HG03139 (cell line): Measurements from ENCODE around the gene SENP8.
A peak's percentile ranks its signal among the peaks of the same experiment; 100 is the strongest.
"Not testable (repeated sequence)": the region's sequence is repeated elsewhere in the genome, so short reads cannot be mapped to it uniquely, and the experiment has no call there.

ENCODE experiments used
- ATAC-seq: cut with Tn5 transposase; IDR thresholded peaks from one replicate; pipeline ENCODE4 v1.9.1; 2021; ENCODE audit not compliant: unreplicated experiment

Gene SENP8

DNA sequence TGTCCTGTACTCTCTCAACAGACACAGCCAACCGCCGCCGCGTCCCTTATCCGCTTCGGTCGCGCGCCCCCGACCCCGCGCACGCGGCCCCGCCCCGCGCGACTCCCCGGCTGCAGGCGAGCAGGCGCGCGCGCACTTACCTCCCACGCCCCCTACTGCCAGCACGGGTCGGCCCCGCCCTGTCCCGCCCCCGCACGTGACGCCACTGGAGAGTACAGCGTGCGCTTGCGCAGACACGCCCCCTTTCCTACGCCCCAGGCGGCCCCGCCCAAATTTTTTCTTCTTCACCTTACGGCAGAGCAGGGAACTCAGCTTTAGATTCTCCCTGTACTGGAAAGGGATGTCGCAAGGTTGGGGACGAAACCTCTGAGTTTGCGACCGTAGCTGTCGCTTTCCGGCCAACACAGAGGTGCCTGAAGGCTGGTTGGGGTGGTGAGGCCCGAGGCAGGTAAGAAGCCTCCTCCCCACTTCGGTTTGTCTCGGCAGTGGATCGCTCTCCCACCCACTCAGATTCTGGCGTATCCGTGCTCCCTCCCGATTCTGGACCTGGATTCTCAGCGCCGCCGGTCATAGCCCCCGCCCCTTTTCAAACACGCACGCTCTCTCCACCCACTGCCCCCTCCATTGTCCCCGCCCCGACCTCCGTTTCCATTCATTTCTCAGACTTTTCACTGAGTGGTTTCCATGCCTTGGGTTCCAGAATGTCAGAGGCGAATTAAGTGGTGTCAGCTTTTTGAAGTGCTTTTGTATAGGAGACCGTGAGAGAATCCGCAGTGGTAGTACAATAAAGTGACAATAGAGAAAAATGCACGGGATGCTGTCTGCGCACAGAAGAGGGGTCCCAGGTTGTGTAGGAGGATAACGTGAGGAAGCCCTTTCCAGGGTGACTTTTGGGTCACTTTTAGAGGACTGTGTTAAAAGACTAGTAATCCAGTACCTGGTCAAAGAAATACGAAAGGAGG, at the start of gene SENP8, which contains the start of gene MYO9A:
TSS of gene SENP8 (plus strand) at position 387 of the 962 bp plus-strand sequence. CDS start 21,221 bp downstream, outside the sequence.
TSS of gene MYO9A (minus strand) at position 134 of the 962 bp plus-strand sequence. CDS start 71,587 bp downstream, outside the sequence.
- ATAC-seq = peak; percentile 65

DNA sequence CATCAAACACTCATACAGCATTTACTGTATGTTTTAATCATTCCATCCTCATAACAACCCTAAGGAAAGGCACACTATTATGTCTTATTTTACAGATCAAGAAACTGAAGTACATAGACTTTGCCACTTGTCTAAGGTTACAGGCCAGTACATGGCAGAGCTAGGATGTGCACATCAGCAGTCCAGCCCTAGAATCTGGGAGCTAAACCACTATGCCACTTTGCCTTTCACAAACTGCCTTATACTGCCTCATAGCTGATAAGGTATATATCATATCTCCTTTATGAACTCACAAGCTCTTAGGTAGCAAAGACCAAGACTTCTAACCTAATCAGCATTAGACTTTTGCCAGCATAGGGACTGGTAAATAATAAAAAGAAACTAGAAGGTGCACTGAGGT, 49.3 kb upstream of the SENP8 start:
- ATAC-seq = no peak

DNA sequence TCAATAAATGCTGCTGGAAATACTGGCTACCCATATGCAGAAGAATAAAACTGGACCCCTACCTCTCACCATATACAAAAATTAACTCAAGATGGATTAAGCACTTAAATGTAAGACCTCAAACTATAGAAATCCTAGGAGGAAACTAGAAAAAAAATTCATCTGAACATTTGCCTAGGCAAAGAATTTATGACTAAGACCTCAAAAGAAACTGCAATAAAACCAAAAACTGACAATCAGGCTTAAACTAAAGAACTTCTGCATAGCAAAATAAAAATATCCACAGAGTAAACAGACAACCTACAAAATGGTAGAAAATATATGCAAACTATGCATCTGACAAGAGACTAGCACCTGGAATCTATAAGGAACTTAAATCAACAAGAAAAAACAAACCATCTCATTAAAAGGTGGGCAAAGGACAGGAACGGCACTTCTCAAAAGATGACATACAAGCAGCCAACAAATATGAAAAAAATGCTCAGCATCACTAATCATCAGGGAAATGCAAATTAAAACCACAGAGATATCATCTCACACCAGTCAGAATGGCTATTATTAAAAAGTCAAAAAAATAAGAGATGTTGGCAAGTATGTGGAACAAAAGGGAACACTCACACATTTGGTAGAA, 47.3 kb upstream of the SENP8 start:
- ATAC-seq = no peak

DNA sequence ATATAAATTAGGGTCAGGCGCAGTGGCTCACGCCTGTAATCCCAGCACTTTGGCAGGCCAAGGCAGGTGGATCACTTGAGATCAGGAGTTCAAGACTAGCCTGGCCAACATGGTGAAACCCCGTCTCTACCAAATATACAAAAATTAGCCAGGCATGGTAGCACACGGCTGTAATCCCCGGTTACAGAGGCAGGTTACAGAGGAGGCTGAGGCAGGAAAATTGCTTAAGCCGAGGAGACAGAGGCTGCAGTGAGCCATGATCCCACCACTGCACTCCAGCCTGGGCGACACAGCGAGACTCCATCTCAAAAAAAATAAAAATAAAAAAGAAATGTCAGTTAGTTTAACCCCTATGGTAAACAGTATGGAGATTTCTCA, 46.8 kb upstream of the SENP8 start:
- ATAC-seq = not testable (repeated sequence)

DNA sequence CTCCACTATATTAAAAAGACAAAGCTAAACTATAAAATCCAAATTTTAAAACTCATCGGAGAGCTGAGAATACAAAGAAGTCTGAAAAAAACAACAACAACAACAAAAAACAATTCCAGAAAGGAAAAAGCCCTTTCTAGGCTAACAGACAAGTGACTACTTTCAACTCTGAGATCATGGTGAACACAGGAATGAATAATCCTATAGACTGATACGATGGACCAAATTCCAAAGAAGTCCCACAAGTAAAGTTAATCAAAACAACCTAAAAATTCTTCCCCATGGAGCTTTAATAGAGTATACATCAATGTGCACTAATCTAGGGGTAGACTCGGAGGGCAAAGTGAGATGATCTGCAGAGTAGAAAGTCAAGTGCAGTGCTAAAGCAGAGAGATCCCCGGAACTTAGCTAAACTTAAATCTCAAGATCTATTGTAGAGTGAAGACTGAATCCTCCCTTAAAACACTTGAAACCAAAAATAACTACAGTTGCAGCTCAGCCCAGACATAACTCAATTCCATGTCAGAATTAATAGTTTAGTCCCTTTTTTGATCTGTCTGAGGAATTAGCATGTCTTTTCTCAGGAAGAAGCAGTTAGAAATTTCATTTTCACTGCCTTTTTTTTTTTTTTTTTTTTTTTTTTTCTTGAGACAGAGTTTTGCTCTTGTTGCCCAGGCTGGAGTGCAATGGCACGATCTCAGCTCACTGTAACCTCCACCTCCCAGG, 43.7 kb upstream of the SENP8 start:
- no peak for ATAC-seq

DNA sequence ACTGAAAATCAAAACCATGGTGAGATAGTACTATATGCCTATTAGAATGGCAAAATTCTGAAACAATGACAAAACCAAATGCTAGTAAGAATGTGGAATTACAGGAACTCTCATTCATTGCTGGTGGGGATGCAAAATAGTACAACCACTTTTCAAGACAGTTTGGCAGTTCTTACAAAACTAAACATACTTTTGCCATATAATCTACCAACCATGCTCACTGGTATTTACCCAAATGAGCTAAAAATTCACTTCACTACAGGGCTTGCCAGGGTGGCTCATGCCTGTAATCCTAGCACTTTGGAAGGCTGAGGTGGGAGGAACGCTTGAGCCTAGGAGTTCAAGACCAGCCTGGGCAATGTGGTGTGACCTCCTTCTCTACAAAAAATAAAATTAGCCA, 40.3 kb upstream of the SENP8 start:
- no peak for ATAC-seq

DNA sequence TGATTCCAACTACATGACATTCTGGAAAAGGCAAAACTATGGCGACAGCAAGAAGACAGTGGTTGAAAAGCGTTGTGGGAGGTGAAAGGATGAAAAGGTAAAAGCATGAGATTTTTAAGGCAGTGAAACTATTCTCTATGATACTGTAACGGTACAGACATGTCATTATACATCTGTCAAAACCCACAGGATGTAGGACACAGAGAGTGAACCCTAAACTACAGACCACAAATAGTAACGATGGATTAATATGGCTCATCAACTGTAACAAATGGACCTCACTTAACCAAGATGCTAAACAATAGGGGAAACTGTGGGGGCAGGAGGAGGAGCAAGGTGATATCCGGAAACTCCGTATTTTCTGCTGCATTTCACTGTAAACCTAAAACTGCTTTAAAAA, 39.3 kb upstream of the SENP8 start:
- no peak for ATAC-seq

DNA sequence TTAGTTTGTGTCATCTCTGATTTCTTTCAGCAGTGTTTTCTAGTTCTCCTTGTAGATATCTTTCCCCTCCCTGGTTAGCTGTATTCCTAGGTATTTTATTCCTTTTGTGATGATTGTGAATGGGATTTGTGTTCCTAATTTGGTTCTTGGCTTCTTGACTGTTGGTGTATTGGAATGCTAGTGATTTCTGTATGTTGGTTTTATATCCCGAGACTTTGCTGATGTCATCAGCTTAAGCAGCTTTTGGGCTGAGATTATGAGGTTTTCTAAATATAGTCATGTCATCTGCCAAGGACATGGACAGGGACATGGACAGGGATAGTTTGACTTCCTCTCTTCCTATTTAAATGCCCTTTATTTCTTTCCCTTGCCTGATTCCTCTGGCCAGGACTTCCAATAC, 36.0 kb upstream of the SENP8 start:
- ATAC-seq = no peak

DNA sequence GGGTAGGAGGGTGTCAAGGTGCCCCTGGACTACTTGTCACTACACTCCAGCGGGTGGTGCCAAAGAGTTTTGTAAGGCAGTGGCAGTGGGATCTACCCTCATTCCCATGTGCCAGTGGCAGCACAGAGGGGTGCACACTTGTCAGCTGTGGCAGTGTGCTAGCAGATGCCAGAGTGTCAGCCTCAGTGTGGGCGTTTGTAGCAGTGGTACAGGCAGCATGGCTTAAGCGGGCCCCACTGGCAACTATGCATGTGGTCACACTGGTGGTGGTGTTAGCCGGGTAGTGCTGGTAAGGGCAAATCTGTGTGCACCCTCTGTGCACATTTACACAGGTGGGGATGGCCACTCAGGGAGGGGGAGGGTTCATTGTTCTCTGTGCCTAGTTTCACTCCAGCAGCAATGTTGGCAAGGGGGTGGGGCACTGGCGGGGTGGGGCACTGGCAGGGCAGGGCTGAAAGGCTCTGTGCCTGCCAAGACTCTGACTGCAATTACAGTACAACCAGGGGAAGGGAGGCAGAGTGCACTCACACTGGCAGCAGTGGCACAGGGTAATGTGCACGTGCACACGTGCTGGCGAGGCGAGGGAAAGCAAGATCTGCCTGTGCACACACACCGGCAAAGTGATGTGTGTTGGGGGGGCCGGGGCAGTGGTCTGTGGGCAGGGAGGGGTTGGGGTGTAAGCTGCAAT, 32.0 kb upstream of the SENP8 start:
- no peak for ATAC-seq

DNA sequence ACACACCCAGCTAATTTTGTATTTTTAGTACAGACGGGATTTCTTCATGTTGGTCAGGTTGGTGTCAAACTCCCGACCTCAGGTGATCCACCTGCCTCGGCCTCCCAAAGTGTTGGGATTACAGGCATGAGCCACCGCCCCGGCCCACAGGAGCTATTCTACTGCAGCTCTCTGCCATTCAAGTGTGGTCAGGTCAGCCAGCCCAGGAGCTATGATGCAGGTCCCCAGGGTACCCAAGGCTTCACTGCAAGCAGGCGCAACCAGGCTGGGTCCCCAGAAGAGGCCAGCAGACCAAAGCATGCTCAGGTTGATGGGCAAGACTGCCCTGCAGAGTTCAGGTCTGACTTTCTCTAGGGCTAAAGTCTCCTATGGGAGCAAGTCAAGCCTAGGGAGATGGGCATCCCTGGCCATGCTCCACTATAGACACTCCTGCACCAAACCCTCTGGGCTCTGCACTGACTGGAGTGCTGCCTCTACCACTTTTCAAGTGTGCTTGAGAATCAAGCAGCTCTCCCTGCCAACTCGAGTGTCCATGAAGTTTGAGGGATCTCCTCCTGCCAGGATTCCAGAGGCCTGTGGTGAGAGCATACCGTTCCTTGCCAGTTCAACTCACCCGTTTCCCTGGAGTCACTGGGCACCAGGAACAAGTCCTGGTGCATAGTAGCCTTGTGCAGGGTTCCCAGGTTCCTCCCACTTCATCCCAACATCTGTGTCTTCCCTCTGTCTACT, 31.1 kb upstream of the SENP8 start:
- ATAC-seq = no peak

DNA sequence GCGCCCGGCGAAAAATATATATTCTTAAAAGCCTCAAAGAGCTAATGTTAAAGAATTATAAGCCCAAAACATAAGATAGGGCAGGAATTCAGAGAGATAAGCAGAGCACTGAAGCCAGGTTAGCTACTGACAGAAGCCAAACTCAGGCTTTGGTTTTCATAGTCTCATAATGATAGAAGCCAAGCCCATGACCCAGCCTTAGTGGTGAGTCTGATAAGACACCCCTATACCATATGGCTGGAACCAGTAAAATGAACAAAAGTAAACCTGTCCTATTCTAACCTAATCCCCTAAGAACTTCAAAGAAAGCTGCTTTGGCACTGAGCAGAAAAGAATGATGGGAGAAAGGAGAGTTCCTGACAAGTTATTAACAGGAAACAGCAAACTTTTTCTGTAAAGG, 26.2 kb upstream of the SENP8 start:
- ATAC-seq = no peak

DNA sequence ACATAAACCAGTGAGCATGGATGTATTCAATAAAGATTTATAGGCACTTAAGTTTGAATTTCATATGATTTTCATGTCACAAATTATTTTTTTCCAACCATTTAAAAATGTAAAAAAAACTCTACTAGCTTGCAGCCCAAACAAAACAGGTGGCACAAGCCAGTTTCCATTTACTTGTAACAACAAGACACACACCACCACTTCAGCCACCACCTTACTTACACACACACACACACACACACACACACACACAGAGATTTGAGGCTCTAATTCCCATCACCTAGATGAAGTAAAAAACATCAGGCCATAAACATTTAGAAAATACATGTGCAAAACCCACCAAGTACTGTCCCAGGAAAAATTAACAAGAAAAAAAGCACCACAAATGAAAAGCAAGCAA, 25.5 kb upstream of the SENP8 start:
- ATAC-seq = no peak

DNA sequence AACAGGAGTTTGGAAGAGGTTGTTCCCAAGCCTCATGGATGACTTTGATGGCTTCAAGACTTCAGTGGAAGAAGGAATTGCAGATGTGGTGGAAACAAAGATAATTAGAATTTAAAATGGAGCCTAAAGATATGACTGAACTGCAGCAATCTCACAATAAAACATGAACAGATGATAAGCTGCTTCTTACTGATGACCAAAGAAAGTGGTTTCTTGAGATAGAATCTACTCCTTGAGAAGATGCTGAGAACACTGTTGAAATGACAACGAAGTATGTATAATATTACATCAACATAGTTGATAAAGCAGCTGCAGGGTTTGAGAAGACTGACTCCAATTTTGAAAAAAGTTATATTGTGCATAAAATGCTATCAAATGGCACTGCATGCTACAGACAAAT, 21.4 kb upstream of the SENP8 start:
- ATAC-seq = no peak

DNA sequence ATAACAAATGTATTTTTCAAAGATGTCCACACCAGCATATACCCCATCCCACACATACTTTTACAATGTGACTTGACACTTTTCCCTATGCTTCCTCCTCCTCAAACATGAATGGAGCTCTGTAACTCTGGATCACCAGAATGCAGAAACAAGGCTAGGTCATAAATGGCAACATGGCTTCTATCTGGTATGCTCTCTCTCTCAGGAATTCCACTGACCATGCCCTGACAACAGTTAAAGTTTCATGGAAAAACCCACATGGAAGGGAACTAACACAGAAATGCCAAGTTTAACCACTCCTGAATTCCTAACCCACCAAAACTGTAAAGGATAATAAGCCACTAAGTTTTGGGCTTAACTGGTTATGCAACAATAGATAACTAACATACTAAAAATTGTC, 20.2 kb upstream of the SENP8 start:
- no peak for ATAC-seq

DNA sequence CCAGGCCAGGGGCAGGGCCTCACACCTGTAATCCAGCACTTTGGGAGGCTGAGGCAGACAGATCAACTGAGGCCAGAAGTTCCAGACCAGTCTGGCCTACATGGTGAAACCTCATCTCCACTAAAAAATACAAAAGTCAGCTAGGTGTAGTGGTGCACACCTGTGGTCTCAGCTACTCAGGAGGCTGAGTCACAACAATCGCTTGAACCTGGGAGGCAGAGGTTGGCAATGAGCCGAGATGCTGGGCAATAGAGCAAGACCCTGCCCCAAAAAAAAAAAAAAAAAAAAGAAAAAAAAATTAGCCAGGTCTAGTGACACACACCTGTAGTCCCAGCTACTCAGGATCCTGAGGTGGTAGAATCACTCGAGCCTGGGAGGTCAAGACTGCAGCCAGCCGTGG, 19.0 kb upstream of the SENP8 start:
- no peak for ATAC-seq

DNA sequence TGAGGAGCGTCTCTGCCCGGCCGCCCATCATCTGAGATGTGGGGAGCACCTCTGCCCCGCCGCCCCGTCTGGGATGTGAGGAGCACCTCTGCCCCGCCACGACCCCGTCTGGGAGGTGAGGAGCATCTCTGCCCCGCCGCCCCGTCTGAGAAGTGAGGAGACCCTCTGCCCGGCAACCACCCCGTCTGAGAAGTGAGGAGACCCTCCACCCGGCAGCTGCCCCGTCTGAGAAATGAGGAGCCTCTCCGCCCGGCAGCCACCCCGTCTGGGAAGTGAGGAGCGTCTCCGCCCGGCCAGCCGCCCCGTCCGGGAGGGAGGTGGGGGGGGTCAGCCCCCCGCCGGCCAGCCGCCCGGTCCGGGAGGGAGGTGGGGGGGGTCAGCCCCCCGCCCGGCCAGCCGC, 17.7 kb upstream of the SENP8 start:
- ATAC-seq = not testable (repeated sequence)

DNA sequence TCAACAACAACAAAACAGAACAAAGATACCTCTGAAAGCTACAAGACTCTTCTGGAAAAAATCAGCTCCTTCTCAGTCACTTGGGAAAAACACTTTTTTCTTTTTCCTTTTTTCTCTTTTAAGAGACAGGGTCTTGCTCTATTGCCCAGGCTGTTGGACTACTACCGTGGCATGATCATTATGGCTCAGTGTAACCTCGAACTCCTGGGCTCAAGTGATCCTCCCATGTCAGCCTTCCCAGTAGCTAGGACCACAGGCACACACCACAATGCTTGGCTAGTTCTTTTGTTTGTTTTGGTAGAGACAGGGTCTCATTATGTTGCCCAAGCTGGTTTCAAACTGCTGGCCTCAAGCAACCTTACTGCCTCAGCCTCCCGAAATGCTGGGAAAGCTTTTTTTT, 13.1 kb upstream of the SENP8 start:
- ATAC-seq = no peak

DNA sequence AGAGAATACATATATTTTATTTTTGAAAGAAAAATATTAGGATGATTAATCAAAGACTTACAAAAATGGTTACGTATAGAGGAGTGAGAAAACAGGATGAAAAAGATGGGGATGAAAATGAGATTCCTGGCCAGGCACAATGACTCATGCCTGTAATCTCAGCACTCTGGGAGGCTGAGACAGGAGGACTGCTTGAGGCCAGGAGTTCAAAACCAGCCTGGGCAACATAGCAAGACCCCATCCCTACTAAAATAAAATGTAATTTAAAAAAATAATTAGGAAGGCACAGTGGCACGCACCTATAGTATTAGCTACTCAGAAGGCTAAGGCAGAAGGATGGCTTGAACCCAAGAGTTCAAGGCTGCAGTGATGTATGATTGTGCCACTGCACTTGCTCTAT, 12.1 kb upstream of the SENP8 start:
- no peak for ATAC-seq

DNA sequence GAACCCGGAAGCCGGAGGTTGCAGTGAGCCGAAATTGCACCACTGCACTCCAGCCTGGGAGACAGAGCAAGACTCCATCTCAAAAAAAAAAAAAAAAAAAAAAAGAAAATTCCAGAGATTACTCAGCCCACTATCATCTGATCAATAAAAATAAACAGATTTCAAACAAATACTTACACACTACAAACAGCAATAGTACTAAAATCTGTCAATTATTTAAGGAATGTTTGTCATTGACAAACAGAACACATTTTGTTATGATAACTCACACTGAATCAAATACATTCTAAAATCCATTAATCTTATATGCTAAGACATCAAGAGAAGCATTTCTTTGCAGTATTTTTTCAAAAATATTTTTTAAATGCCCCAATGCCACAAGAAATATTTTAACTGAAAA, 7.8 kb upstream of the SENP8 start:
- ATAC-seq = no peak

DNA sequence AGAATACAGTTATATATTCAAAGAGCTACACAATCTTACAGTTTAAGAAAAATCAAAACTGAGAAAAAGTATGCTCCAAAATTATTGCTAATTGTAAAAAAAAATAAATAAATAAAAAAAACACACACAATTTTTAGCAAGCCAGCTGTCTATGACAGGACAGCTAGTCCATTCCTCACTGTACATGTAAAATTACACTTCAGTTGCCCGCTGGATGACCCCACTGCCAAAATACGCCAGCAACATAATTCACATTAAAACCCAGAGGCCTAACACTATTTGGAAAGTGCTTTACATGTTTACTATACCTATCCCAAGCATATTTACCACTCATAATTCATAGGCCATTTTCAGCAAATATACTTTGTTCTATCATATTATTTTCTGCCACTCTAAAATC, 6.1 kb upstream of the SENP8 start:
- no peak for ATAC-seq
